Esophagus squamous epithelium (tissue), 4 donors: ENCODE results near the gene TBL1X.

Experiments
- POLR2A ChIP-seq, 4 donors: fragments of 450-650 bp; IDR thresholded peaks; one replicate each; pipeline ENCODE4 v1.6.1; 2017; ENCODE audit warnings: antibody characterized with exemption in 4 of 4, mild to moderate bottlenecking in 4 of 4, moderate library complexity in 3 of 4
- TF ChIP-seq, protein P1 (sequence below), 6 experiments: fragments of 450-650 bp in 4 of 6; fragments of 200-600 bp in 2 of 6; sonication (generic) in 2 of 6; IDR thresholded peaks; one replicate each; pipeline ENCODE4 v1.5.1; 2016 to 2019; ENCODE audit warnings: antibody characterized with exemption in 6 of 6, mild to moderate bottlenecking in 4 of 6, moderate library complexity in 4 of 6

DNA sequence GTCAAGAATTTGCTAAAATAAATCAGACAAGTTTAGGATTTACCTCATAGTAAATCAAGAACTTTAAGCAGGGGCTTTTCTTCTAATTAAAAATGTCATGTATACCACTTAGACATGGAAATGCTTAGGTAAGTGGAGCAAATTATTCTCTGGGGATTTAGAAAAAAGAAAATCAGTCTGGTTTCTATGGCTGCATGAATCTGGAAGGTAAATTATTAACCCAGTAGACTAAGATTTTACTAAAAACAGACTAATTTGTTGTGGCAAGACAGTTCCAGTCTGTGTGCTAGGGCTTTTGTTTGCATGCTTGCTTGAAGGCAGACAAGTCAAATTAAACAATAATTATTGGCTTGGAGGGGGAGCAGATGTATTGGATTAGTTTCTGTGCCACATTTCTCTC is 140.6 kb downstream of the TBL1X start:
- TF ChIP-seq, protein P1, sequence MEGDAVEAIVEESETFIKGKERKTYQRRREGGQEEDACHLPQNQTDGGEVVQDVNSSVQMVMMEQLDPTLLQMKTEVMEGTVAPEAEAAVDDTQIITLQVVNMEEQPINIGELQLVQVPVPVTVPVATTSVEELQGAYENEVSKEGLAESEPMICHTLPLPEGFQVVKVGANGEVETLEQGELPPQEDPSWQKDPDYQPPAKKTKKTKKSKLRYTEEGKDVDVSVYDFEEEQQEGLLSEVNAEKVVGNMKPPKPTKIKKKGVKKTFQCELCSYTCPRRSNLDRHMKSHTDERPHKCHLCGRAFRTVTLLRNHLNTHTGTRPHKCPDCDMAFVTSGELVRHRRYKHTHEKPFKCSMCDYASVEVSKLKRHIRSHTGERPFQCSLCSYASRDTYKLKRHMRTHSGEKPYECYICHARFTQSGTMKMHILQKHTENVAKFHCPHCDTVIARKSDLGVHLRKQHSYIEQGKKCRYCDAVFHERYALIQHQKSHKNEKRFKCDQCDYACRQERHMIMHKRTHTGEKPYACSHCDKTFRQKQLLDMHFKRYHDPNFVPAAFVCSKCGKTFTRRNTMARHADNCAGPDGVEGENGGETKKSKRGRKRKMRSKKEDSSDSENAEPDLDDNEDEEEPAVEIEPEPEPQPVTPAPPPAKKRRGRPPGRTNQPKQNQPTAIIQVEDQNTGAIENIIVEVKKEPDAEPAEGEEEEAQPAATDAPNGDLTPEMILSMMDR (IDR thresholded peaks at IDR 0.05): no peak
- no peak for TF ChIP-seq POLR2A (IDR thresholded peaks at IDR 0.05)
